Measurements from ENCODE around the gene LHFPL6. TPM values are rescaled to one million over a fixed set of nuclear protein-coding genes. Genes with fewer than 3 reads are reported as not detected.

Gene LHFPL6
- total and polyA plus RNA-seq, 8 donors: 50.5 to 113 (median 80.2) TPM

- intact Hi-C loops (cut with DNase I): no loop called here
- H3K4me1 ChIP-seq: no peaks in the 10 kb centered on the region
- ATAC-seq (no peak), DNase-seq (no peak)
- H3K9me3 ChIP-seq: no peaks in the 10 kb centered on the region
- H3K36me3 ChIP-seq: no peaks in the 10 kb centered on the region
- no peaks in the 10 kb centered on the region for H3K27me3 ChIP-seq
- no peak for TF ChIP-seq CTCF (IDR thresholded peaks at IDR 0.05)
- H3K4me3 ChIP-seq: no peak overlapping the region
- H3K27ac ChIP-seq: no peak overlapping the region
Observed at GRCh38 chr13:39561971-39562370, 41.0 kb downstream of the LHFPL6 start.

GRCh38 chr13:39559847-39560246 is 43.1 kb downstream of the LHFPL6 start:
- ATAC-seq (no peak), DNase-seq (no peak)
- Histone ChIP-seq H3K4me1 (no peaks in the 10 kb centered on the region), H3K9me3 (no peaks in the 10 kb centered on the region), H3K27ac (no peak overlapping the region), H3K4me3 (no peak overlapping the region), H3K36me3 (no peaks in the 10 kb centered on the region), H3K27me3 (no peaks in the 10 kb centered on the region)
- TF ChIP-seq CTCF (IDR thresholded peaks at IDR 0.05): no peak
- intact Hi-C loops (cut with DNase I): no loop called here

GRCh38 chr13:39557285-39557955 is 45.6 kb downstream of the LHFPL6 start:
- Histone ChIP-seq H3K27me3 (no peaks in the 10 kb centered on the region), H3K36me3 (no peaks in the 10 kb centered on the region), H3K9me3 (no peaks in the 10 kb centered on the region), H3K27ac (no peak overlapping the region), H3K4me3 (no peak overlapping the region), H3K4me1 (no peaks in the 10 kb centered on the region)
- intact Hi-C loops (cut with DNase I): no loop called here
- TF ChIP-seq CTCF (IDR thresholded peaks at IDR 0.05): no peak
- ATAC-seq: no peak
- DNase-seq: no peak

GRCh38 chr13:39556866-39557265 is 46.1 kb downstream of the LHFPL6 start:
- ATAC-seq: no peak
- Histone ChIP-seq H3K4me3 (no peak overlapping the region), H3K9me3 (no peaks in the 10 kb centered on the region), H3K27ac (no peak overlapping the region), H3K4me1 (no peaks in the 10 kb centered on the region), H3K36me3 (no peaks in the 10 kb centered on the region), H3K27me3 (no peaks in the 10 kb centered on the region)
- TF ChIP-seq CTCF (IDR thresholded peaks at IDR 0.05): no peak
- DNase-seq: no peak
- intact Hi-C loops (cut with DNase I): no loop called here

- H3K36me3 ChIP-seq: no peaks in the 10 kb centered on the region
- H3K9me3 ChIP-seq: no peaks in the 10 kb centered on the region
- DNase-seq (no peak), ATAC-seq (no peak)
- no peak overlapping the region for H3K4me3 ChIP-seq
- H3K27me3 ChIP-seq: no peaks in the 10 kb centered on the region
- no peaks in the 10 kb centered on the region for H3K4me1 ChIP-seq
- no peak overlapping the region for H3K27ac ChIP-seq
- TF ChIP-seq CTCF (IDR thresholded peaks at IDR 0.05): no peak
- intact Hi-C loops (cut with DNase I): no loop called here
Observed at GRCh38 chr13:39554371-39554770, 48.6 kb downstream of the LHFPL6 start.
